IPS-NIHi7 (cell line): ENCODE results near the gene WNT9A.

Experiments used
- DNase-seq: peaks from one replicate; pipeline ENCODE4 v3.0.0; 2012; ENCODE audit warnings: mixed read lengths; ENCODE audit errors: extremely low spot score

The WNT9A gene

DNA sequence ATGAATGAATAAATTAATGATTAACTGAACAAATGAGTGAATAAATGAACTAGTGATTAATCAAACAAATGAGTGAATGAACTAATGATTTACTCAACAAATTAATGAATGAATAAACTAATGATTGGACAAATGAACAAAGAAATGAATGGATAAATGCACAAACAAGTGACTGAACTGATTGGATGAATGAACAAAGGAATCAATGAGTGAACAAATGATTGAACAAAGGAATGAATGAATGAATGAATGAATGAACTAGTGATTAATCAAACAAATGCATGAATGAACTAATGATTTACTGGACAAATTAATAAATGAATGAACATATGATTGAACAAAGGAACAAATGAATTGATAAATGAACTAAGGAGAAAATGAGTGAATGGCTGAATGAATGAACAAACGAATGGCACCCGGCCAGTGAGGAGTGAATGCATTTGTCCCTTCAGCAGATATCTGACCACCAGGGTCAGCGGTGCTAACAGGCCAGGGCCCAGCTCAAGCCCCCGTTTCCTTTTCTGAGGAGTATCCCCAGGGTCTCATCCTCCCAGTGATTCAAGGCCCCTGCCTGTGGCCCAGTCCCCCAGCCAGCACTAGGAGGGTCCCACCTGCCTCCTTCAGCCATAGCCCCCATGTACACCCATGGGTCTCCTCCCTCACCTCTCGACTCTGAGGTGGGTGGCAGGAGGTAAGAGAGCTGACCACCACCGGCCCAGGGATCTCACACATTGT, 49.9 kb downstream of the WNT9A start:
- DNase-seq: no peak

DNA sequence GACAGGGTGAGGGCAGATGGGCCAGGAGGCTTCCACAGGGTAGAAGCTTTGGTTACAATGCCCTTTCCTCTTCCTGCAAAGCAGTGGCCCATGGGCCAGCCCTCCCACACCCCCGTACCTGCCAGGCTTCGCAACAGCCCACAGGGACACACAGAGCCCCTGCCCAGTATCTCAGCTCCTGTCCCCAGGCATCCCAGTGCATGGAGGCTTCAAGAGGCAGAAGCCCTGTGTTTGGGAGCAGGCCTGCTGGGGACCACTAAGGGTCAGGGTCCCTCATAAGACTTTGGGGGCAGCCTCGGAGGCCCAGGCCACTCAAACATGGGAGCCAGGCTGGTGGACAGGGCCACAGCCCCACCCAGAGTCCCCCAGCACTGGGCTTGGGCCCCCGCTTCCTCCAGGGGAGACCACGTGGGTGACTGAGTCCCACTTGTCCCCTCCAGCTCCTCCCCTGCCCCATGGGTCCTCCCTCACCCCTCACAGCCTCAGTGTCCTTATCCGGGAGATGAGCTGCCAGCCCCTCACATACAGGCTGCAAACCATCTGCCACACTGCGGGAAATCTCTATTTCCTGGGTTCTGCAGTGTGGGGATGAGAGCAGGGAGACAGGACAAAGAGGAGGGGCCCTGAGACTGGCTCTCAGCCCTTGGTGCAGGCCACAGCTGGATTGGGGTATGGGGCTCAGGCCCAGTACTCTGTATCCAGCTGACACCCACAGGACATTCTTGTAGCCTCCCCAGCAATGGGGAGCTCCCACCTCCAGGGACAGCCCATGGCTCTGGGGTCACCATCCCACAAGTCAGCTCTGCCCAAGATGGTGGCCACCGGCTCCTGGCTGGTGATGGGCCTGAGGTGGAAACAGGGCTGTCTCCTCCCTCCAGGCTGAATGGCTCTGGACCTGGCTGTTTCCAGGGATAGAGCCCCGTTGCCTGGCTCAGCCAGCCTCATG, 50.7 kb downstream of the WNT9A start:
- no peak for DNase-seq

DNA sequence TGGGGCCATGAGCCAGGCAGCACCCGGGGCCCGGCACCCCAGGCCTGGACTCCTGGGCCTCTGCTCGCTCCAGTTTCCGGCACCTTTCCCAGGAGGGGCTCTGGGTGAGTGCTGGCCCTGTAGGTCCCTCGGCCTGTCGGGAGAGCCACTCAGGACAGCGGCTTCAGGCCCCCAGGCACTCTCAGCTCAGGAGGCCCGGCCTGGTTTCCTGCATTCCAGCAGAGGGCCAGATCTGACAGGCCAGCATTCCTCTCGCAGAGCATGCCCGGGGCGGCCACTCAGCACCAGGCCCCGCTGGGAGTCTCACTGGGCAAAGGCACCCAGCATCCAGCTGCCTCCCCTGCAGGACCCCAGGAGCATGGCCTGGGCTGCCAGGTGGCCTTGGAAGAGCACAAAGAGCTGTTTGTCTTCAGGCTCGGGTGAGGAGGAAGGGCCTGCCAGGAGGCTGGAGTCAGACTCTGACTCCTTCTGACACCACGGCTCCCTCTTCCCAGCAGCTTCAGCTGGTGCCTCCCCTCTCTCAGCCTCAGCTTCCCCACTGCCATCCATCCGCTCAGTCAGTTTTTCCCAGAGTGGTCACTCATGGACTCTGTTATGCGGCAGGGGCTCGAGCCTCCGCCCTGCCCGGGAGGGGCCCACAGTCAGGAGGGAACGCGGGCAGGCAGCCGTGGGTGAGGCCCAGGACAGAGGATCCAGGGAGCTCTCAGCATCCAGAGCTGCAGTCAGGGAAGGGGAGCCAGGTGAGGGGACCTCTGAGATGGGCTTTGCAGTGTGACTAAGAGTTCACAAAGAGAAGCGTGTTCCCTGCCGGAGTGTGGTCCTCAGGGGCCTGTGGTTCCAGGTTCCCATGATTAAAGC, 51.7 kb downstream of the WNT9A start:
- DNase-seq: peak; percentile 53

DNA sequence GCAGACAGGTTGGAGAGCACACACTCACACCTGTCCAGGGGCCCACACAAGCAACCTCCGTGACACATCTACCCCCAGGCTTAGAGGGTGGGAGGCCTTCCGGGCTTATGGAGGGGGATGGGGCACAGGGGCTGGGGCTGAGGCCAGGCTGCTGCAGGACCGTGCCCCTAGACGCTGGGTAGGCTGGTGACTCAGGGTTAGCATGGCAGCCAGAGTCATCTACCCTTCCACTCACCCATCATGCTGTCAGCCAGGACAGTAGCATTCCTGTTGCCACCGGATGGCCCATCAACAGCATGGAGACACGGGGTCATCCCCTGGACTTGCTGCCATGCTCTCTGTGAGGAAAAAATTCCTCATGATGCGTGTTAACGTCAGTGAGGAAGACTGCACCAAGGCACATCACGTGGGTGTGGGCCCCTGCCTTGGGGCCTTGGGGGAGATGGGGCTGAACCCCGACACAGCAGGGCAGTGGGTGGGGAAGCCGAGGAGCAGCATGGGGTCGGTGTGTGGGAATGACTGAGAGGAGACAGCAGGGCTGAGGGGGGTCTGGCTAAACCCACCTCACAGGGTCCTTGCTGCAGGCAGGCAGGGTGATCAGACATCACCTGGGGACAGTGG, 52.8 kb downstream of the WNT9A start:
- DNase-seq: no peak

DNA sequence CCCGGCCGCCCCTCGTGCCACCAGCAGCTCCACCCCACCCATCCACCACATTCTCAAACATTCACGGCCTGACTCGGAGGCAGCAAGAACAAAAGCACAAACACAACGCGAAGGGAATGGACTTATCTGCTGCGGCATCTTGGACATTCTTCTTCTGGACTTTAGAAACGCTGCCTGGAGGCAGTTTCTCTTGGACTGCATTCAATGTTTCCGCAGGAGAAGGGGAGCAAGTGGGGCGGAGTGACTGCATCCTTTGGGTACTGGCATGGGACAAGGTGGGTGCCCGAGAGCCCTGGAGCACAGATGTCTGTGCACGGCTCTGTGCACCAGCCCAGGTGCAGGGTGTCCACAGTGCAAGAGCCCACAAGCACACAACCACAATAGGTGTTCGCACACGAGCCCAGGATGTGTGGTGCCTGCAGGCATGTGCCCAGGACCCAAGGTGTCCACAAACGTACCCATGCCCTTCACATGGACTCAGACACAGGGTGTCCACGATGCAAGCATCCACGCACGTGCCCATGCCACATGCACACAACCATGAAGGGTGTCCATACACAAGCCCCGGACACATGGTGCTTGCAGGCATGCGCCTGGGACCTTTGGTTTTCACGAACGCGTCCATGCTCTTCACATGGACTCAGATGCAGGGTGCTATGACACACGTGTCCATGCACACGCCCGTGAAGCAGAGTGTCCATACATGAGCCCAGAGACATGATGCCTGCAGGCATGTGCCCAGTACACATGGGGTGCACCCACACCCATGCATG, 53.6 kb downstream of the WNT9A start:
- DNase-seq: no peak

DNA sequence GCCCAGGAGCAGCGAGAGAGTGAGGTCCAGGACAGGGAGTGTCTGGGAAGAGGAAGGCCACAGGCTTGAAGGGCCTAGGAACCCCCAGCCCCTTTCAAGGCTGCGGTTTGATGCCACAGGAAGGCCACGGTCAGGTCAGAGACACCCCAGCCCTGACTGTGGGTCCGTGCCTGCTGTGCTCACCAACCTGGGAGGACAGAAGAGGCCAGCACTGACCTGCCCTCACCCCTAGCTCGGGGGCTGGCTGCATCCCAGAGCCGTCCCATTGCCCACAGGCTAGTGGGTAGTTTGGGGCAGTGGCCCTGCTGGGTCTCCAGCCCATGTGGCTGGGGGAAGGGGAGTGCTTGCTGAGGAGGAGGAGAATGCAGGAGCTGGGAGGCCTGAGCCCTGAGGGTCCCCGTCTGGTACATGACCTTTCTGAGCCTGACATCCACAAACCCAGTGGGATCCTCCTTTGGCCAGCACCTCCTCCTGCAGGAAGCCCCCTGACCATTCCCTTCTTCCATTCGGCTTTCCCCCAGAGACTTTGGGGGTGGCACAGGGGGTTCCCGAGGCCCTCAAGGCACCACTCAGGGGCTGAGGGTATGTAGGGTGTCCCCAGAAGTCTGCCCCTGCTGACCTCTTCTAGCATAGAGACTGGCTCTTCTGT, 54.3 kb downstream of the WNT9A start:
- no peak for DNase-seq

DNA sequence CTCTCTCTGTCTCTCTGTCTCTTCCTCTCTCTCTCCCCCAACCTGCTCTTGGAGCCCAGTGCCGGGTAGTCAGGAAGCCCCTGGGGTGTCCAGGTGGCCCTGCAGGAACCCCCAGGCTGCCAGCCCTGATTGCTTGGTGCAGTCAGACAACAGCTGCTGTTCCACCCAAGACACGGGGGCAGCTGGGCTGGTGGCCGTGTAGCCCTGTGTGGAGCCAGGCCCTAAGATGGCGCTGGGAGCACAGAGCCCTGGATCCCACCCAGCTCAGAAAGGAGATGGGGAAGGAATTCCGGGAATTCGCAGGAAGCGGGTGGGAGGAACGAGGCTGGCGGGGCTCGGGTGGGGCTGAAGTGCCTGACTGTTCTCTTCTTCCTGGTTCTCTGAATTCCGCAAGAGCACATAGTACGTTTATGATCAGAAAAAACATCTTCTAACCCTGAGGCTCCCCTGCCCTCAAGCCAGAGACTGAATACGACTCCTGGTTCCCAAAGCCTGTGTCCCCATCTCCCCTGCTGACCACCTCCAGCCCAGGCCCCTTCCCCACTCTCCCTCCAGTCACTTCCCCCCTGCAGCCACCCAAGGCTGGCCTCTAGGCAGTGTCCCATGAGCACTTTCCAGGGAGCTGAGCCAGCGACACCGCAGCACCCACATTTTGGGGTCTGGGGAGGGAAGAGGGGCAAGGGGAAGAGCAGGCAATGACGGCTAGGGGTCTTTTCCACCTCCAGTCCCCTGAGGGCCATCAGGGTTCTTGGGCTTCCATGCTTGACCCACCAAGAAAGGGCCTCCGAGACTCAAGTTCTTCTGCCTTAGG, 55.0 kb downstream of the WNT9A start:
- DNase-seq: peak; percentile 66

DNA sequence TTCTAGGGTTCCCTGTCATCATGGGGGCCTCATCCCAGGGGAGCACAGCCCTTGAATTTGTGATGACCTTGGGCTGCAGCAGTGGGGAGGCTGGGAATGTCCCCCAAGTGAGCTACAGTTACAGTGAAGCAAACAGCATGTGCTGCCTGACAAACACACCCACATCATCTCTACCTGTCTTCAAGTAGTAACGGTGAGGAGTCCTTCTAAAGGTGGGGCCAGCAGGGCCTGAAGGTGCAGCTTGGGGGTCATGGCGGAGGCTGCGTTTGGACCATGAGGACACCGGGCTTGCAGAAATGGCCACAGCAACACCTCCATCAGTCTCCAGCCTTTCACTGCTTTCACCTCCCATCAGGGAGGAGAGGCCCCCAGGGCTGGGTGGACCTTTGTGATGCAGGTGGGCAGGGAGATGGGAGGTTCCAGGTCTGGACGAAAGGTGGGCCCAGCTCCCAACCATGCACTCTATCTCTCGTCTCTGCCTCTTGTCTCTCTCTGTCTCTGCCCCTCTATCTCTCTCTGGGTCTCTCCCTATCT, 55.7 kb downstream of the WNT9A start:
- no peak for DNase-seq

DNA sequence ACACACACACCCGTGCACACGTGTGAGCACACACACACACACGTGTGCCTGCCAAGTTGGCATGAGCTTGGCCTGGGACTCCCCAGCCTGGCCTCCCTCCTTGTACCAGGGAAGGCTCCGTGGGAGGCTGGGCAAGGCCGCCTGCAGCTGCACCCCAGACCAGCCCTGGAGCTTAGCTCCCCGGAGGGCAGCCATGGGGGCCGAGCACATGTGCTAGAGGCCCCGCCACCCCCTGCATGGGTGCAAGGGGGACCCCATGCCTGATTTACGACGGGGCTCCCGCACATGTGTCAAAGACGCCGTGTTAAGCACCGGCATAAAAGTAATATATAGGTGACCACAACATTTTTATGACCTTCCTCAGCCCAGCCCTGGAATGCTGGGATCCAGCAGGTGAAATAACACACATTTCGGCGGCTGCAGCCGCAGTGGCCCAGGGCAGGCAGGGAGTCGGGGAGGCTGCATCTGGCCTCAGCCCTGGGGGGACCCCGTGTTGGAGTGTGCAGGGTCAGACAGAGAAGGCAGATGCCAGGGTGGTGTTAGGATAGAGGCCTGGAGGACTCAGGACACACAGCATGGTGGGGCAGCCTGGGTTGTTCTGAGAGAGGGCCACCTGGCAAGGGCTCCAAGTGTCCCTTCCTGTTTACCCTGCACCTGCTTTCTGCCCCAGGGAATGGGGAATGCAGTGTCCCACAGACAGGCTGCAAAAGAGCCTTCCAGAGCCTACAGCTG, 56.3 kb downstream of the WNT9A start:
- DNase-seq: no peak

DNA sequence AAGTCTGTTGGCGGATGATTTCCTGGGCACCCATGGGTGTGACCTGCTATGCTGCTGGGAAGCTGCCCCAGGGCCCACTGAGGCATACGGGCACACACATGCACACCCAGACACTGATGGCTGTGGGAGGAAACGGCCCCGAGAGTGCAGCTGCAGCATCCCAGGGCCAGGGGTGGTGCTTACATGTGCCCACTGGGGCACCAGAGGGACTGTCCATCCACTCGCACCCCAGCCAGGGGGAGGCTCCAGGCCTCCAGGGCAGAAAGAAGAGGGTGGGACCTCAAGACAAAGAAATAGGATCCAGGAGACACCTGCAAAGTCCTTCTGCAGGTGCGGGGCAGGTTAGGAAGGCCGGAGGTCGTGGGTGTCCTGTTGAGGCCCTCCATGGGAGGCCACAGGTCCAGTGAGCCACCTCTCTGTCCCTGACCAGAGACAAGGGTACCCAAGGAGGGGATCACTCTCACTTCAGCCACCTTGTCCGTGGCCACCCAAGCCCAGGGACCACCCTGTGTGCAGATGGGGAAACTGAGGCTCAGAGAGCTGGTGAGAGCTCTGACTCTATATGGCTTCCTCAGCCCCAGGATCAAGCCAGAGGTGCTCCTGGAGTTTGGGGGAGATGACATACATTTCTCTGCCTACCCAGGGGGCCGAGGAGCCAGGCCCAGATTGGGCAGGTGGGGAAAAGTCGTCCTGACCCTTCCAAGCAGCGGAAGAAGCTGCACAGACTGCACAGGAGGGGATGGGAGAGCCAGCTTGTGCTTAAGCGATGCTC, 57.1 kb downstream of the WNT9A start:
- no peak for DNase-seq

DNA sequence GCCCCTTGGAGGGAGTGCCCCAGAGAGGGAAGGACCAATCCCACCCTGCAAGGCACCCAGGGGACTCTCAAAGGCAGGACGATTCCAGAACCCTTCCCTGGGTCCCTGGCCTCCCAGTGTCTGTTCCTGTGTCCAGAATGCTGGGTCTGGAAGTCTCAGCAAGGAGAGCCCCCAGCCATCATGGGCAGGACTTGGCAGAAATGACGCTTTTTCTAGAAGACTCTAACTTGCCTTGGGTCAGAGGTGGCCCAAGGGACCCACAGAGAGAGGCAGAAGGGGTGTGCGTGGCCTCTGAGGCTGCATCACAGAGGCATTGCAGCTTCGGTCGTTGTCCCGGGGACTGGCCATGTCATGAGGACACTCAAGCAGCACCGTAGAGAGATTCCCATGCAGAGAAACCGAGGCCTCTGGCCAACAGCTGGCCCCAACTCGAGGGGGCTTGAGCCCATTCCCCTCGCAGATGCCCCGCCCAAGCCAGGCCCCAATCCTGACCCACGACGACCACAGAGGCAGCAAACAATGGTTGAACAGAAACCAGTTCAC, 57.8 kb downstream of the WNT9A start:
- DNase-seq: no peak

DNA sequence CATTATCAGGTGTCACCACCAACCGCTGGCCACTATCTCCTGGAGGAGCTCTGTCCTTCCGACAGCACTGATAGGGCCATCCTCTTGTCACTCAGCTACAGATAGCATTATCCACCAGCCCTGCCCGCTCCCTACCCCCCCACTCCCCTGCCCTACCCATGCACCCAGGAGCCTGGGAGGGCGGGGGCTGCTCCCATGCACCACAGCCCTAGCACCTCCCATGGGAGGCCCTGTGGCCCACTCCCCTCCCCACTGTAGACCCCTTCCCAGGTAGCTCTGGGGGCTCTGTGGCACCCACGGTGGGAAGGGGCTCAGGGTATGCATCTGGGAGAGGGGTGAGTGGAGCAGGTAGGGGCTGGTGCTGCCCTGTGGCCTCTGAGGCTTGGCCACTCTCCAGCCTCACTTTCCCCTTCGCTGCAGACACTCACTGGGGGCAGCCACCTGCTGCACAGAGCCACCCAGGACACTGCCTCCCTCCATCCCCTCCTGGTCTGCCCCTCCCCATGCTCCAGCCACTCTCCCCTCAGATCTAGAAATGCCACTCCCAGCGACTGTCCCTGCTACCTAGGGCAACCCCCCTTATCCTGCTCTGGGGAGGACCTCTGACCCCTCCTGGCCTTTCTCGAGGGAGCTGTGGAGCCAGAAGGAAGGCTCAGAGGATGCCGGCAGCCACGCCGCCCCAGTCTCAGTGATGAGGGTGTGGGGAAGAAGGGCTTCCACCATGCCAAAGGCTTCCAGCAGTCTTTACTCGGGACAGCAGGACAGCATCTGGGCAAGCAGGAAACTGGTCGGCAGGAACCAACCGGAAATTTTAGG, 58.5 kb downstream of the WNT9A start:
- DNase-seq: no peak

DNA sequence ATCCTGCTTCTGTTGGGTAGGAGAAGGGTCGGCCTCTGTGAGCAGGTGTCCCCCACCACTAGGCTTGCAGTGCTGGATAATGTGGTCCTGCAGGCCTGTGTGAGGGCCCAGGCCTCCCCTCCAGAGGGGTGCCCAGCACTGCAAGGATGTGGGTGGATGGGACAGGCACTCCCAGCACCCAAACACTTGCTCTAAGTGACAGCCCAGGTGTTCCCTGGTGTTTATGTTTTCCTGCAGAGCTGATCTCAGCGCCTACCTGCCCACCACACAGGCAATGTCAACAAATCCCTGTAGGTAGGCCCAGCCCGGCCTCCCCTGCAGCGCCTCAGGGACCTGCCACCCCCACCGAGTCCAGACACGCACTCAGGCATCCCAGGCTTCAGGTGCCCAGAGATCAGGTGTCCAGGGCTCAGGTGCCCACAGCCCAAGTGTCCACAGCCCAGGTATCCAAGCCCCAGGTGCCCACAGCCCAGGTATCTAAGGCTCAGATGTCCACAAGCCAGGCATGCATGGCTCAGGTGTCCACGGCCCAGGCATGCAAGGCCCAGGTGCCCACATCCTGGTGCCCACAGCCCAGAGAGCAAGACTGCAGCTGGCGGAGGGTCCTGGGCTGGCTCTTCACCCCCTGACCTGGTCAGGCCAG, 59.2 kb downstream of the WNT9A start:
- DNase-seq: no peak

DNA sequence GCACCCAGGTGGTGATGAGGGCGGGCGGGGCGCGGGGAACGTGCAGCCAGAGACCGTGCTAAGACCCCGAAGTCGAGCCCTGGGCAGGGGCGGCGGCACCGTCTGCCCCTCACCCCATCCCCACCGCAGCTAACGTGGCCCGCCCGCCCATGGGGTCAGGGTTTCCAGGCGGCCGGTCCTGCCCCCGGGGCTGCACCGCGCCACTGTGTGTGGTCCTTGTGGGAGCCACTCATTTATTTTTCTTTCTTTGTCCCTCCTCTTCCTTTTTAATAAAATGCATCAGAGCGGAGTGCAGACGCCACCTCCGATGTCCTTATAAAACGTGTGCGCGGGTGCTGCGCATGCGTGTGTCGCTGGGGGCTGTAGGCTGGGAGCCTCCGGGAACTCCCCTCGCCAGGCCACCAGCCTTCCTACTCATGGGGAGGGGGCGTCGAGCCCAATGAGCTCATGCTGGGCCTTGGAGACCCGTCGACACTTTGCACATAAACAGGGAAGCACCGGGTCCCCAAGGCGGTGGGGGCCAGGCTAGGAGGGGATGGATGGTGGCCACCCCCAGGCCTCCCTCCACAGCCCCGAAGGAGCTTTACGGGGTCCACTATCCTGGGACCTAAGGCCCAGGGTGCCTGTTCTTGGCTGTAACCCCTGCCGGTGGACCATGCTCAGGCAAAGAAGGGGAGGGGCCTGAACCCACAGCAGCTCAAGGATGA, 59.9 kb downstream of the WNT9A start:
- DNase-seq: peak; percentile 78

DNA sequence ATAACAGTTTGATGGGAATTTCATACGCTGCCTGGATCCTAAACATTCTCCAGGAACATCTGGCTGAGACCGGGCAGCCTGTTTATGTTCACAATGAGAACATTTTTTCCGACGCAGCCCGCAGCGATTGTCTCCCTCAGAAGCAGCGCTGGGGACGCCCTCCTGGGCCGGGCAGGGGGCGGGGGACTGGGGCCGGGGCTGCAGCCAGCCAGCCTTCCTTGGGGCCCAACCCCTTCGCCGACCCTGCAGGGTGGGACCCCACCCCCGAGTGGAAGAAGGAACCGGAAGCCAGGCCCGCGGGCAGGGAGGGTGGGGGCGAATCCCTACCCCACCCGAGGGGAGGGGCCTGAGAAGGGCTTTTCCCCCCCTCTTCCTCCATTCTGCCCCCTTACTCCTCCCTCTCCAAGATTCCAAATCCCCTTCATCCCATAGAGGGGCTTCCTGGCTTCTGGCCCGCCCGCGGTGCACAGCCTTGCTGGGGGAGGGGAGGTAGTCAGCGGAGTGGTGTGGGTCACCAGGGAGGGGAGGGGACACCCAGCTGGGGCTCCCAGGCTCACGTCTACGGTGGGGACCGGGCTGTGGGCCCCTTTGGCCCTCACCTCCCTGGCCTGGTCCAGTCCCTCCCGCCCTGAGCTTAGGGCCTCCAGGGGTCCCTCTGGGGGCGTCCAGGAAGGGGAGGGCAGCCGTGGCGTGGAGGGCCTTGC, 60.6 kb downstream of the WNT9A start:
- peak; percentile 72 for DNase-seq
